A549 (cell line): ENCODE results near the gene MZF1. TPM values are rescaled to one million over a fixed set of nuclear protein-coding genes. Genes with fewer than 3 reads are reported as not detected.

Experiments used
- ATAC-seq, 2 experiments: fragments of 200-7000 bp in 1 of 2; fragments of >200 bp in 1 of 2; cut with Nextera tagmentation in 1 of 2; cut with Tn5 transposase in 1 of 2; 3 replicates each; pipeline versions ENCODE4 v1.8.0 to v1.9.1; 2018 to 2020; ENCODE audit warnings: mild to moderate bottlenecking in 1 of 2, moderate library complexity in 1 of 2
- CTCF ChIA-PET: fragments of 300-600 bp; sonication (Branson Sonifier 250); formaldehyde crosslinking; extraction: SDS; loops from one replicate; lab custom pipeline; 2021; ENCODE audit warnings: antibody characterized with exemption, inconsistent platforms; lab: Yijun Ruan, JAX
- POLR2A ChIA-PET: fragments of 350-600 bp; formaldehyde crosslinking; extraction: SDS; loops from one replicate; lab custom pipeline; 2021; ENCODE audit warnings: antibody characterized with exemption, inconsistent platforms; lab: Yijun Ruan, JAX
- DNase-seq, 2 experiments: peaks; one replicate each; pipeline versions ENCODE4 v3.0.0 to v3.0.0-alpha.2; 2011 to 2016; ENCODE audit warnings: low read depth in 1 of 2, low spot score in 1 of 2
- FAIRE-seq: peaks from 2 replicates; lab custom pipeline; 2011; peaks lifted over from hg19 to GRCh38; lab: Jason Lieb, UNC
- H3K27ac ChIP-seq, 2 experiments: fragments of >200 bp; sonication (Bioruptor Twin); formaldehyde crosslinking; 3 replicates each; pipeline ENCODE4 v1.5.1; 2016 to 2017
- H3K4me1 ChIP-seq: fragments of >200 bp; sonication (Bioruptor Twin); formaldehyde crosslinking; 3 replicates; pipeline ENCODE4 v1.6.1; 2016
- H3K4me2 ChIP-seq: fragments of >200 bp; sonication (Bioruptor Twin); formaldehyde crosslinking; 3 replicates; pipeline ENCODE4 v1.6.1; 2016
- H3K4me3 ChIP-seq: fragments of >200 bp; sonication (Bioruptor Twin); formaldehyde crosslinking; 3 replicates; pipeline ENCODE4 v1.5.1; 2016
- H3K9me3 ChIP-seq: fragments of >200 bp; sonication (Bioruptor Twin); formaldehyde crosslinking; 3 replicates; pipeline ENCODE4 v1.6.1; 2016
- CBX2 ChIP-seq: fragments of 200-600 bp; sonication (generic); IDR thresholded peaks from 2 replicates; pipeline ENCODE4 v1.6.1; 2016; ENCODE audit warnings: low read depth, mild to moderate bottlenecking, borderline replicate concordance
- CBX8 ChIP-seq: fragments of 200-600 bp; sonication (generic); IDR thresholded peaks from 2 replicates; pipeline ENCODE4 v1.6.1; 2016
- CHD2 ChIP-seq: fragments of 150-350 bp; IDR thresholded peaks from 2 replicates; pipeline ENCODE4 v1.6.1; 2014; ENCODE audit warnings: low read length; ENCODE audit not compliant: partially characterized antibody
- ESRRA ChIP-seq: fragments of 150-350 bp; IDR thresholded peaks from 2 replicates; pipeline ENCODE4 v1.6.1; 2014; ENCODE audit warnings: mild to moderate bottlenecking, low read length, borderline replicate concordance
- HES2 ChIP-seq: fragments of >200 bp; sonication (Bioruptor Twin); formaldehyde crosslinking; IDR thresholded peaks from 2 replicates; pipeline ENCODE4 v1.6.1; 2016
- JUN ChIP-seq, 2 experiments: fragments of >200 bp; sonication (Bioruptor Twin); formaldehyde crosslinking; IDR thresholded peaks; 2 replicates in 1 of 2; 3 replicates in 1 of 2; pipeline ENCODE4 v1.6.1; 2016 to 2017
- PBX3 ChIP-seq: IDR thresholded peaks from 2 replicates; pipeline ENCODE4 v1.6.1; 2012
- RARB ChIP-seq: fragments of 250-450 bp; sonication (Bioruptor Pico); IDR thresholded peaks from 2 replicates; pipeline ENCODE4 v1.8.0; 2021; ENCODE audit warnings: mild to moderate bottlenecking, moderate library complexity
- WGBS: methylation state at CpG from one replicate; pipeline ENCODE4 v1.1.6; 2017; ENCODE audit errors: missing lambda C conversion rate; 5-methylcytosine and 5-hydroxymethylcytosine counted together
- polyA plus RNA-seq, 4 experiments: library from polyadenylated mRNA; depleted of rRNA in 3 of 4; stranded (reverse); fragments of >200 nt; fragmentation: RNase III in 1 of 4; extraction: RNeasy Plus Mini Kit Qiagen cat#74134 plus additional on column Dnase treatment in 1 of 4; gene quantifications; 2 replicates in 3 of 4; 3 replicates in 1 of 4; pipeline ENCODE4 v1.2.3, GENCODE V29; 2011 to 2017
- TF ChIP-seq, protein P1 (sequence below): fragments of 250-450 bp; sonication (Bioruptor Pico); IDR thresholded peaks from 2 replicates; pipeline ENCODE4 v1.5.0; 2020; ENCODE audit warnings: low read depth, mild to moderate bottlenecking, moderate library complexity
- TF ChIP-seq, protein P2 (sequence below): IDR thresholded peaks from 2 replicates; pipeline ENCODE4 v1.6.1; 2012
- TF ChIP-seq, protein P3 (sequence below): fragments of 200-600 bp; sonication (generic); IDR thresholded peaks from 2 replicates; pipeline ENCODE4 v1.6.1; 2016; ENCODE audit warnings: antibody characterized with exemption, mild to moderate bottlenecking, moderate library complexity

MZF1 gene
- polyA plus RNA-seq, 2 of the 4 experiments (the other 2 are of a cell fraction), result 19.5 to 20.3 TPM

GRCh38 chr19:58545286-58546018 is 27.7 kb downstream of the MZF1 start:
- Histone ChIP-seq H3K27ac (peak overlapping the region; percentile 87 to 95), H3K4me2 (peak overlapping the region; percentile 95), H3K4me3 (peak overlapping the region; percentile 97), H3K4me1 (peaks cover 23% of the 10 kb centered on the region)
- ChIA-PET POLR2A (interaction anchor here (1.8 to 4.1 kb wide), 4 partner anchors 9 to 31 kb away, joined by 5 to 184 read pairs (median 70); partner anchors contain the start of genes CHMP2A, UBE2M and ZBTB45), CTCF (interaction anchor here (1.3 to 13.8 kb wide), 3 partner anchors 8 to 31 kb away, joined by 3 to 222 read pairs (median 4); partner anchors contain the start of gene ZBTB45)
- no peak for DNase-seq
- TF ChIP-seq, protein P1, sequence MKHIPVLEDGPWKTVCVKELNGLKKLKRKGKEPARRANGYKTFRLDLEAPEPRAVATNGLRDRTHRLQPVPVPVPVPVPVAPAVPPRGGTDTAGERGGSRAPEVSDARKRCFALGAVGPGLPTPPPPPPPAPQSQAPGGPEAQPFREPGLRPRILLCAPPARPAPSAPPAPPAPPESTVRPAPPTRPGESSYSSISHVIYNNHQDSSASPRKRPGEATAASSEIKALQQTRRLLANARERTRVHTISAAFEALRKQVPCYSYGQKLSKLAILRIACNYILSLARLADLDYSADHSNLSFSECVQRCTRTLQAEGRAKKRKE (CRISPR knock-in tag), result no peak
- TF ChIP-seq CBX8, result no peak
- TF ChIP-seq, protein P2, sequence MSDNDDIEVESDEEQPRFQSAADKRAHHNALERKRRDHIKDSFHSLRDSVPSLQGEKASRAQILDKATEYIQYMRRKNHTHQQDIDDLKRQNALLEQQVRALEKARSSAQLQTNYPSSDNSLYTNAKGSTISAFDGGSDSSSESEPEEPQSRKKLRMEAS, result no peak
- TF ChIP-seq CBX2, result no peak
- no peak for TF ChIP-seq RARB (CRISPR knock-in tag)
- no peak for TF ChIP-seq CHD2
- TF ChIP-seq ESRRA, result no peak
- no peak for TF ChIP-seq PBX3
- TF ChIP-seq HES2, result no peak
- TF ChIP-seq, all 56 proteins: peak for 0
- 4% methylated on average over 21 of the region's 21 CpGs for WGBS
- FAIRE-seq (no peak), ATAC-seq (no peak)
- H3K9me3 ChIP-seq, result no peaks in the 10 kb centered on the region

- under 1% methylated on average over 20 of the region's 92 CpGs for WGBS
- ATAC-seq (peak in 1 of 2 experiments; percentile 37; a peak in 3 of 6 replicates), FAIRE-seq (no peak), DNase-seq (peak; percentile 40 to 75)
- Histone ChIP-seq H3K4me1 (peaks cover 23% of the 10 kb centered on the region), H3K9me3 (no peaks in the 10 kb centered on the region), H3K27ac (peak overlapping the region; percentile 87 to 95), H3K4me3 (peak overlapping the region; percentile 97), H3K4me2 (peak overlapping the region; percentile 95)
- CTCF ChIA-PET, result interaction anchor here (1.3 to 13.8 kb wide), 4 partner anchors 9 to 31 kb away, joined by 3 to 222 read pairs (median 5); partner anchors contain the start of genes CHMP2A and ZBTB45
- TF ChIP-seq, protein P3, sequence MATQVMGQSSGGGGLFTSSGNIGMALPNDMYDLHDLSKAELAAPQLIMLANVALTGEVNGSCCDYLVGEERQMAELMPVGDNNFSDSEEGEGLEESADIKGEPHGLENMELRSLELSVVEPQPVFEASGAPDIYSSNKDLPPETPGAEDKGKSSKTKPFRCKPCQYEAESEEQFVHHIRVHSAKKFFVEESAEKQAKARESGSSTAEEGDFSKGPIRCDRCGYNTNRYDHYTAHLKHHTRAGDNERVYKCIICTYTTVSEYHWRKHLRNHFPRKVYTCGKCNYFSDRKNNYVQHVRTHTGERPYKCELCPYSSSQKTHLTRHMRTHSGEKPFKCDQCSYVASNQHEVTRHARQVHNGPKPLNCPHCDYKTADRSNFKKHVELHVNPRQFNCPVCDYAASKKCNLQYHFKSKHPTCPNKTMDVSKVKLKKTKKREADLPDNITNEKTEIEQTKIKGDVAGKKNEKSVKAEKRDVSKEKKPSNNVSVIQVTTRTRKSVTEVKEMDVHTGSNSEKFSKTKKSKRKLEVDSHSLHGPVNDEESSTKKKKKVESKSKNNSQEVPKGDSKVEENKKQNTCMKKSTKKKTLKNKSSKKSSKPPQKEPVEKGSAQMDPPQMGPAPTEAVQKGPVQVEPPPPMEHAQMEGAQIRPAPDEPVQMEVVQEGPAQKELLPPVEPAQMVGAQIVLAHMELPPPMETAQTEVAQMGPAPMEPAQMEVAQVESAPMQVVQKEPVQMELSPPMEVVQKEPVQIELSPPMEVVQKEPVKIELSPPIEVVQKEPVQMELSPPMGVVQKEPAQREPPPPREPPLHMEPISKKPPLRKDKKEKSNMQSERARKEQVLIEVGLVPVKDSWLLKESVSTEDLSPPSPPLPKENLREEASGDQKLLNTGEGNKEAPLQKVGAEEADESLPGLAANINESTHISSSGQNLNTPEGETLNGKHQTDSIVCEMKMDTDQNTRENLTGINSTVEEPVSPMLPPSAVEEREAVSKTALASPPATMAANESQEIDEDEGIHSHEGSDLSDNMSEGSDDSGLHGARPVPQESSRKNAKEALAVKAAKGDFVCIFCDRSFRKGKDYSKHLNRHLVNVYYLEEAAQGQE, result no peak
- TF ChIP-seq JUN (IDR thresholded peaks at IDR 0.05), result peak; percentile 13 to 25; a peak in 2 of 5 replicates
- POLR2A ChIA-PET, result interaction anchor here (1.0 to 4.1 kb wide), 17 partner anchors 9 to 182 kb away, joined by 3 to 184 read pairs (median 8); partner anchors contain the start of genes CHMP2A, MZF1, SLC27A5 and UBE2M
These were observed 28.4 kb downstream of the MZF1 start for GRCh38 chr19:58544591-58545285.
